K562 (cell line): ENCODE measurements around the gene MYMX. TPM values are rescaled to one million over a fixed set of nuclear protein-coding genes. Genes with fewer than 3 reads are reported as not detected.
A peak's percentile ranks its signal among the peaks of the same experiment; 100 is the strongest.

ENCODE experiments used
- CBX3 ChIP-seq, 2 experiments: IDR thresholded peaks; 1 replicate in 1 of 2; 2 replicates in 1 of 2; pipeline ENCODE4 v1.6.1; 2012; ENCODE audit warnings: inconsistent platforms in 2 of 2, low read length in 2 of 2, borderline replicate concordance in 1 of 2, control low read depth in 1 of 2
- ESRRA ChIP-seq: fragments of 450-650 bp; IDR thresholded peaks from 2 replicates; pipeline ENCODE4 v1.6.1; 2014; ENCODE audit warnings: low read depth, mild to moderate bottlenecking, moderate library complexity, borderline replicate concordance
- RBM34 ChIP-seq: fragments of 200-400 bp; formaldehyde crosslinking; IDR thresholded peaks from 2 replicates; pipeline ENCODE4 v1.6.1; 2018; ENCODE audit warnings: low read length, borderline replicate concordance; ENCODE audit not compliant: insufficient read depth
- TOE1 ChIP-seq, 2 experiments: fragments of 450-650 bp in 1 of 2; sonication (generic) in 1 of 2; formaldehyde crosslinking in 1 of 2; IDR thresholded peaks; 2 replicates each; pipeline versions ENCODE4 v1.7.1 to v1.8.0; 2016 to 2022; ENCODE audit warnings: borderline replicate concordance in 2 of 2, mild to moderate bottlenecking in 2 of 2, antibody characterized with exemption in 1 of 2, inconsistent platforms in 1 of 2, low read depth in 1 of 2, missing genetic modification reagents in 1 of 2, moderate library complexity in 1 of 2
- TRIM24 ChIP-seq, 2 experiments: fragments of 450-650 bp; IDR thresholded peaks; 2 replicates each; pipeline ENCODE4 v1.6.1; 2016
- ZC3H11A ChIP-seq: IDR thresholded peaks from 2 replicates; pipeline ENCODE4 v1.6.1; 2012; ENCODE audit warnings: low read depth, low read length, improper control_type of control experiment
- polyA plus RNA-seq, 8 experiments: library from polyadenylated mRNA; depleted of rRNA in 4 of 8; stranded (reverse) in 5 of 8; unstranded in 3 of 8; fragments of >200 nt; fragmentation: Nextera tagmentation in 2 of 8; fragmentation: Illumina TruSeq in 1 of 8; extraction: Ambion mirVana in 2 of 8; extraction: Trizol in 1 of 8; gene quantifications; 2 replicates each; pipeline versions ENCODE4 v1.2.1 to v1.2.3, GENCODE V29; 2011 to 2014; ENCODE audit warnings: inconsistent platforms in 1 of 8, missing spikeins in 1 of 8
- total RNA-seq, 7 experiments: library from RNA; depleted of rRNA in 6 of 7; stranded (reverse); fragments of >200 nt in 6 of 7; fragmentation: Illumina TruSeq in 2 of 7; extraction: Trizol in 2 of 7; gene quantifications; 2 replicates each; pipeline versions ENCODE4 v1.2.1 to v1.2.3, GENCODE V29; 2011 to 2021; ENCODE audit warnings: low replicate concordance in 1 of 7
- TF ChIP-seq, protein P1 (sequence below): fragments of 450-650 bp; IDR thresholded peaks from 2 replicates; pipeline ENCODE4 v1.6.1; 2017; ENCODE audit warnings: antibody characterized with exemption, mild to moderate bottlenecking
- TF ChIP-seq, protein P2 (sequence below): sonication (generic); formaldehyde crosslinking; IDR thresholded peaks from 2 replicates; pipeline ENCODE4 v1.8.0; 2023; ENCODE audit warnings: mild to moderate bottlenecking, missing genetic modification reagents
- TF ChIP-seq, protein P3 (sequence below): IDR thresholded peaks from 2 replicates; pipeline ENCODE4 v1.6.1; 2016; ENCODE audit warnings: missing genetic modification characterization, missing compliant biosample characterization
- TF ChIP-seq, protein P4 (sequence below): fragments of 250-450 bp; sonication (Bioruptor Pico); IDR thresholded peaks from 2 replicates; pipeline ENCODE4 v1.9.0; 2021; ENCODE audit warnings: mild to moderate bottlenecking, inconsistent platforms
- TF ChIP-seq, protein P5 (sequence below), 2 experiments: fragments of 200-800 bp in 1 of 2; sonication (Bioruptor generic) in 1 of 2; sonication (generic) in 1 of 2; formaldehyde crosslinking in 1 of 2; IDR thresholded peaks in 1 of 2; conservative IDR thresholded peaks in 1 of 2; 2 replicates each; pipeline versions ENCODE4 v1.5.0 to v1.6.1; 2016 to 2020; ENCODE audit warnings: missing compliant biosample characterization in 1 of 2, missing genetic modification characterization in 1 of 2, missing genetic modification reagents in 1 of 2

The MYMX gene
- total and polyA plus RNA-seq, 9 of the 15 experiments (the other 6 are each of a cell fraction or from before 2014, with no cell fraction given): 0.12 TPM; not detected in 8

DNA sequence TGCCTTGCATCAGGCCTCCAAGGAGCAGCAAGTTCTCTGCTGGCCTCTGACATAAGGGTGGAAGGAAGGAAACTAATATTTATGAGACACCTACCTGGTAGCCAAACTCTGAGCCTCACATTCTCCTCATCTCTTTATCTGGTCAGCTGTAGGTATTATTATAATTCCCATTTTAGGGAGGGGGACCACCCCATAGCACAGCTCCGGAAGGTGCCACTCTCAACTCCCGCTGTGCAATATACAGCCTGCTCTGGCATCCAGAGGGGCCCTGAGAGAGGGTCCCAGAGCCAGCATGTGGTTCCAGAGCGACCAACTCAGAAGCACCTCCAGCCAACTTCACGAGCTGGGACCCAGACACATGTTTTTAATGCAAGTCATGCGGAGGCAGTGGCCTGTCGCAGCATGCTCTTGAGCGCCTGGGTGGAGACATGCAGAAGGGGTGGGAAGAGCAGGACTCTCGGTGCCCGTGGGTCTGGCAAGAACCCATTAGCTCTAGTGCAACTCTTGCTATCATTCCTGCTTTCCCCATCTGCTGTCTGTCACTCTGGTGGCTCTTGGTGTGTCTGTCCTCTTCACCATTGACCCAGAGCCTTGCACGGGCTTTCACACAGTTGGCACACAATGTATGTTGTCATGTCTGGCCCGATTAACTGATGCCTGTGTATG, 15.0 kb upstream of the MYMX start (continued):
- TF ChIP-seq, protein P1, sequence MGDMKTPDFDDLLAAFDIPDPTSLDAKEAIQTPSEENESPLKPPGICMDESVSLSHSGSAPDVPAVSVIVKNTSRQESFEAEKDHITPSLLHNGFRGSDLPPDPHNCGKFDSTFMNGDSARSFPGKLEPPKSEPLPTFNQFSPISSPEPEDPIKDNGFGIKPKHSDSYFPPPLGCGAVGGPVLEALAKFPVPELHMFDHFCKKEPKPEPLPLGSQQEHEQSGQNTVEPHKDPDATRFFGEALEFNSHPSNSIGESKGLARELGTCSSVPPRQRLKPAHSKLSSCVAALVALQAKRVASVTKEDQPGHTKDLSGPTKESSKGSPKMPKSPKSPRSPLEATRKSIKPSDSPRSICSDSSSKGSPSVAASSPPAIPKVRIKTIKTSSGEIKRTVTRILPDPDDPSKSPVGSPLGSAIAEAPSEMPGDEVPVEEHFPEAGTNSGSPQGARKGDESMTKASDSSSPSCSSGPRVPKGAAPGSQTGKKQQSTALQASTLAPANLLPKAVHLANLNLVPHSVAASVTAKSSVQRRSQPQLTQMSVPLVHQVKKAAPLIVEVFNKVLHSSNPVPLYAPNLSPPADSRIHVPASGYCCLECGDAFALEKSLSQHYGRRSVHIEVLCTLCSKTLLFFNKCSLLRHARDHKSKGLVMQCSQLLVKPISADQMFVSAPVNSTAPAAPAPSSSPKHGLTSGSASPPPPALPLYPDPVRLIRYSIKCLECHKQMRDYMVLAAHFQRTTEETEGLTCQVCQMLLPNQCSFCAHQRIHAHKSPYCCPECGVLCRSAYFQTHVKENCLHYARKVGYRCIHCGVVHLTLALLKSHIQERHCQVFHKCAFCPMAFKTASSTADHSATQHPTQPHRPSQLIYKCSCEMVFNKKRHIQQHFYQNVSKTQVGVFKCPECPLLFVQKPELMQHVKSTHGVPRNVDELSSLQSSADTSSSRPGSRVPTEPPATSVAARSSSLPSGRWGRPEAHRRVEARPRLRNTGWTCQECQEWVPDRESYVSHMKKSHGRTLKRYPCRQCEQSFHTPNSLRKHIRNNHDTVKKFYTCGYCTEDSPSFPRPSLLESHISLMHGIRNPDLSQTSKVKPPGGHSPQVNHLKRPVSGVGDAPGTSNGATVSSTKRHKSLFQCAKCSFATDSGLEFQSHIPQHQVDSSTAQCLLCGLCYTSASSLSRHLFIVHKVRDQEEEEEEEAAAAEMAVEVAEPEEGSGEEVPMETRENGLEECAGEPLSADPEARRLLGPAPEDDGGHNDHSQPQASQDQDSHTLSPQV: peak; percentile 98
- TF ChIP-seq, protein P2, sequence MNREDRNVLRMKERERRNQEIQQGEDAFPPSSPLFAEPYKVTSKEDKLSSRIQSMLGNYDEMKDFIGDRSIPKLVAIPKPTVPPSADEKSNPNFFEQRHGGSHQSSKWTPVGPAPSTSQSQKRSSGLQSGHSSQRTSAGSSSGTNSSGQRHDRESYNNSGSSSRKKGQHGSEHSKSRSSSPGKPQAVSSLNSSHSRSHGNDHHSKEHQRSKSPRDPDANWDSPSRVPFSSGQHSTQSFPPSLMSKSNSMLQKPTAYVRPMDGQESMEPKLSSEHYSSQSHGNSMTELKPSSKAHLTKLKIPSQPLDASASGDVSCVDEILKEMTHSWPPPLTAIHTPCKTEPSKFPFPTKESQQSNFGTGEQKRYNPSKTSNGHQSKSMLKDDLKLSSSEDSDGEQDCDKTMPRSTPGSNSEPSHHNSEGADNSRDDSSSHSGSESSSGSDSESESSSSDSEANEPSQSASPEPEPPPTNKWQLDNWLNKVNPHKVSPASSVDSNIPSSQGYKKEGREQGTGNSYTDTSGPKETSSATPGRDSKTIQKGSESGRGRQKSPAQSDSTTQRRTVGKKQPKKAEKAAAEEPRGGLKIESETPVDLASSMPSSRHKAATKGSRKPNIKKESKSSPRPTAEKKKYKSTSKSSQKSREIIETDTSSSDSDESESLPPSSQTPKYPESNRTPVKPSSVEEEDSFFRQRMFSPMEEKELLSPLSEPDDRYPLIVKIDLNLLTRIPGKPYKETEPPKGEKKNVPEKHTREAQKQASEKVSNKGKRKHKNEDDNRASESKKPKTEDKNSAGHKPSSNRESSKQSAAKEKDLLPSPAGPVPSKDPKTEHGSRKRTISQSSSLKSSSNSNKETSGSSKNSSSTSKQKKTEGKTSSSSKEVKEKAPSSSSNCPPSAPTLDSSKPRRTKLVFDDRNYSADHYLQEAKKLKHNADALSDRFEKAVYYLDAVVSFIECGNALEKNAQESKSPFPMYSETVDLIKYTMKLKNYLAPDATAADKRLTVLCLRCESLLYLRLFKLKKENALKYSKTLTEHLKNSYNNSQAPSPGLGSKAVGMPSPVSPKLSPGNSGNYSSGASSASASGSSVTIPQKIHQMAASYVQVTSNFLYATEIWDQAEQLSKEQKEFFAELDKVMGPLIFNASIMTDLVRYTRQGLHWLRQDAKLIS: no peak
- TF ChIP-seq ESRRA (no peak), RBM34 (no peak), ZC3H11A (no peak), CBX3 (IDR thresholded peaks at IDR 0.05; ENCODE audit: borderline replicate concordance in 1 of 2, low read length in 2 of 2) (0 out of 3 replicates have a peak, but pooled peaks of 1 of the 2 experiments have one; percentile 52), TRIM24 (IDR thresholded peaks at IDR 0.05) (no peak; a peak in 1 of 4 replicates), TOE1 (IDR thresholded peaks at IDR 0.05; ENCODE audit: borderline replicate concordance) (0 out of 2 replicates have a peak, but pooled peaks have one; percentile 13), TOE1 (CRISPR knock-in tag; IDR thresholded peaks at IDR 0.05; ENCODE audit: borderline replicate concordance, low read depth) (no peak)
- TF ChIP-seq, protein P3, sequence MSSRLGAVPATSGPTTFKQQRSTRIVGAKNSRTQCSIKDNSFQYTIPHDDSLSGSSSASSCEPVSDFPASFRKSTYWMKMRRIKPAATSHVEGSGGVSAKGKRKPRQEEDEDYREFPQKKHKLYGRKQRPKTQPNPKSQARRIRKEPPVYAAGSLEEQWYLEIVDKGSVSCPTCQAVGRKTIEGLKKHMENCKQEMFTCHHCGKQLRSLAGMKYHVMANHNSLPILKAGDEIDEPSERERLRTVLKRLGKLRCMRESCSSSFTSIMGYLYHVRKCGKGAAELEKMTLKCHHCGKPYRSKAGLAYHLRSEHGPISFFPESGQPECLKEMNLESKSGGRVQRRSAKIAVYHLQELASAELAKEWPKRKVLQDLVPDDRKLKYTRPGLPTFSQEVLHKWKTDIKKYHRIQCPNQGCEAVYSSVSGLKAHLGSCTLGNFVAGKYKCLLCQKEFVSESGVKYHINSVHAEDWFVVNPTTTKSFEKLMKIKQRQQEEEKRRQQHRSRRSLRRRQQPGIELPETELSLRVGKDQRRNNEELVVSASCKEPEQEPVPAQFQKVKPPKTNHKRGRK (tag): no peak
- TF ChIP-seq, protein P4, sequence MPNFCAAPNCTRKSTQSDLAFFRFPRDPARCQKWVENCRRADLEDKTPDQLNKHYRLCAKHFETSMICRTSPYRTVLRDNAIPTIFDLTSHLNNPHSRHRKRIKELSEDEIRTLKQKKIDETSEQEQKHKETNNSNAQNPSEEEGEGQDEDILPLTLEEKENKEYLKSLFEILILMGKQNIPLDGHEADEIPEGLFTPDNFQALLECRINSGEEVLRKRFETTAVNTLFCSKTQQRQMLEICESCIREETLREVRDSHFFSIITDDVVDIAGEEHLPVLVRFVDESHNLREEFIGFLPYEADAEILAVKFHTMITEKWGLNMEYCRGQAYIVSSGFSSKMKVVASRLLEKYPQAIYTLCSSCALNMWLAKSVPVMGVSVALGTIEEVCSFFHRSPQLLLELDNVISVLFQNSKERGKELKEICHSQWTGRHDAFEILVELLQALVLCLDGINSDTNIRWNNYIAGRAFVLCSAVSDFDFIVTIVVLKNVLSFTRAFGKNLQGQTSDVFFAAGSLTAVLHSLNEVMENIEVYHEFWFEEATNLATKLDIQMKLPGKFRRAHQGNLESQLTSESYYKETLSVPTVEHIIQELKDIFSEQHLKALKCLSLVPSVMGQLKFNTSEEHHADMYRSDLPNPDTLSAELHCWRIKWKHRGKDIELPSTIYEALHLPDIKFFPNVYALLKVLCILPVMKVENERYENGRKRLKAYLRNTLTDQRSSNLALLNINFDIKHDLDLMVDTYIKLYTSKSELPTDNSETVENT (CRISPR knock-in tag): 0 out of 2 replicates have a peak, but pooled peaks have one; percentile 11
- TF ChIP-seq, protein P5, sequence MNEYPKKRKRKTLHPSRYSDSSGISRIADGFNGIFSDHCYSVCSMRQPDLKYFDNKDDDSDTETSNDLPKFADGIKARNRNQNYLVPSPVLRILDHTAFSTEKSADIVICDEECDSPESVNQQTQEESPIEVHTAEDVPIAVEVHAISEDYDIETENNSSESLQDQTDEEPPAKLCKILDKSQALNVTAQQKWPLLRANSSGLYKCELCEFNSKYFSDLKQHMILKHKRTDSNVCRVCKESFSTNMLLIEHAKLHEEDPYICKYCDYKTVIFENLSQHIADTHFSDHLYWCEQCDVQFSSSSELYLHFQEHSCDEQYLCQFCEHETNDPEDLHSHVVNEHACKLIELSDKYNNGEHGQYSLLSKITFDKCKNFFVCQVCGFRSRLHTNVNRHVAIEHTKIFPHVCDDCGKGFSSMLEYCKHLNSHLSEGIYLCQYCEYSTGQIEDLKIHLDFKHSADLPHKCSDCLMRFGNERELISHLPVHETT (CRISPR knock-in tag; conservative IDR thresholded peaks at IDR 0.05 in 1 of 2, IDR thresholded peaks at IDR 0.05 in 1 of 2): peak in 1 of 2 experiments; percentile 82; a peak in 2 of 4 replicates
